ENCODE results near the gene TTC31. TPM values are rescaled to one million over a fixed set of nuclear protein-coding genes. Genes with fewer than 3 reads are reported as not detected.

The TTC31 gene
- total RNA-seq, 1 donor from 2014 or later = 35.1 TPM

GRCh38 chr2:74516650-74517049, 33.8 kb downstream of the TTC31 start:
- intact Hi-C loops (cut with micrococcal nuclease) = no loop called here
- H3K9me3 Mint-ChIP-seq = no peaks in the 10 kb centered on the region
- H3K4me1 Mint-ChIP-seq (ENCODE audit: low read depth) = peaks cover 13% of the 10 kb centered on the region
- H3K27ac Mint-ChIP-seq = no peak overlapping the region
- H3K36me3 Mint-ChIP-seq (ENCODE audit: low read depth) = peaks cover 14% of the 10 kb centered on the region
- peak overlapping the region; percentile 68 for H3K4me3 Mint-ChIP-seq (ENCODE audit: low read depth)
- no peak for DNase-seq (ENCODE audit: low spot score)
- H3K27me3 Mint-ChIP-seq (ENCODE audit: low read depth) = peaks cover 54% of the 10 kb centered on the region

- intact Hi-C loops (cut with micrococcal nuclease) = no loop called here
- H3K27ac Mint-ChIP-seq = no peak overlapping the region
- peaks cover 23% of the 10 kb centered on the region for H3K36me3 Mint-ChIP-seq (ENCODE audit: low read depth)
Observed at GRCh38 chr2:74522516-74522915, 39.6 kb downstream of the TTC31 start.

GRCh38 chr2:74524005-74524404, 41.1 kb downstream of the TTC31 start:
- Mint-ChIP-seq H3K4me1 (ENCODE audit: low read depth) (peaks cover 20% of the 10 kb centered on the region), H3K4me3 (ENCODE audit: low read depth) (no peak overlapping the region), H3K36me3 (ENCODE audit: low read depth) (peaks cover 38% of the 10 kb centered on the region), H3K27ac (no peak overlapping the region), H3K9me3 (no peaks in the 10 kb centered on the region), H3K27me3 (ENCODE audit: low read depth) (peaks cover 17% of the 10 kb centered on the region)
- intact Hi-C loops (cut with micrococcal nuclease) = no loop called here
- no peak for DNase-seq (ENCODE audit: low spot score)

More at GRCh38 chr2:74522516-74522915, 39.6 kb downstream of the TTC31 start:
- DNase-seq (ENCODE audit: low spot score) = no peak
- no peak overlapping the region for H3K4me3 Mint-ChIP-seq (ENCODE audit: low read depth)
- peaks cover 25% of the 10 kb centered on the region for H3K27me3 Mint-ChIP-seq (ENCODE audit: low read depth)
- H3K4me1 Mint-ChIP-seq (ENCODE audit: low read depth) = peaks cover 14% of the 10 kb centered on the region
- no peaks in the 10 kb centered on the region for H3K9me3 Mint-ChIP-seq

GRCh38 chr2:74524955-74525716, 42.3 kb downstream of the TTC31 start:
- no peak for DNase-seq (ENCODE audit: low spot score)
- Mint-ChIP-seq H3K27me3 (ENCODE audit: low read depth) (peaks cover 8% of the 10 kb centered on the region), H3K4me1 (ENCODE audit: low read depth) (peaks cover 20% of the 10 kb centered on the region)

GRCh38 chr2:74525717-74526648, 43.1 kb downstream of the TTC31 start, which contains the start of gene DQX1:
TSS of gene DQX1 (minus strand) at chr2:74526231. CDS start at chr2:74525729, 502 bp downstream.
- peaks cover 25% of the 10 kb centered on the region for H3K4me1 Mint-ChIP-seq (ENCODE audit: low read depth)
- peak within 1 kb of the TSS; percentile 50 for H3K4me3 Mint-ChIP-seq (ENCODE audit: low read depth)
- no peaks in the 10 kb centered on the region for H3K9me3 Mint-ChIP-seq
- H3K27ac Mint-ChIP-seq = peak within 1 kb of the TSS; percentile 46
- peaks cover 44% of the 10 kb centered on the region for H3K36me3 Mint-ChIP-seq (ENCODE audit: low read depth)
- peaks cover 4% of the 10 kb centered on the region for H3K27me3 Mint-ChIP-seq (ENCODE audit: low read depth)
- intact Hi-C loops (cut with micrococcal nuclease) = no loop called here
- DNase-seq (ENCODE audit: low spot score) = no peak

More at GRCh38 chr2:74524955-74525716, 42.3 kb downstream of the TTC31 start:
- Mint-ChIP-seq H3K9me3 (no peaks in the 10 kb centered on the region), H3K36me3 (ENCODE audit: low read depth) (peaks cover 41% of the 10 kb centered on the region), H3K4me3 (ENCODE audit: low read depth) (no peak overlapping the region), H3K27ac (no peak overlapping the region)
- intact Hi-C loops (cut with micrococcal nuclease) = no loop called here

- peak overlapping the region; percentile 50 for H3K4me3 Mint-ChIP-seq (ENCODE audit: low read depth)
- intact Hi-C loops (cut with micrococcal nuclease) = no loop called here
- H3K9me3 Mint-ChIP-seq = no peaks in the 10 kb centered on the region
- DNase-seq (ENCODE audit: low spot score) = no peak
- no peak overlapping the region for H3K27ac Mint-ChIP-seq
- H3K4me1 Mint-ChIP-seq (ENCODE audit: low read depth) = peaks cover 32% of the 10 kb centered on the region
- H3K36me3 Mint-ChIP-seq (ENCODE audit: low read depth) = peaks cover 50% of the 10 kb centered on the region
- peaks cover 4% of the 10 kb centered on the region for H3K27me3 Mint-ChIP-seq (ENCODE audit: low read depth)
Observed at GRCh38 chr2:74526649-74527230, 43.9 kb downstream of the TTC31 start.

- H3K4me1 Mint-ChIP-seq (ENCODE audit: low read depth) = peaks cover 41% of the 10 kb centered on the region
Observed at GRCh38 chr2:74527741-74528140, 44.9 kb downstream of the TTC31 start.

GRCh38 chr2:74528600-74529356, 45.9 kb downstream of the TTC31 start:
- Mint-ChIP-seq H3K27ac (peak overlapping the region; percentile 96), H3K36me3 (ENCODE audit: low read depth) (peaks cover 60% of the 10 kb centered on the region)
- intact Hi-C loops (cut with micrococcal nuclease) = loop anchor here (1.0 to 2.0 kb wide), 7 partner anchors 14 to 74 kb away; partner anchors contain the start of genes DOK1, INO80B, PCGF1 and TLX2

More at GRCh38 chr2:74527741-74528140, 44.9 kb downstream of the TTC31 start:
- intact Hi-C loops (cut with micrococcal nuclease) = loop anchor here (2.0 kb wide), 2 partner anchors 13 to 73 kb away; partner anchors contain the start of genes INO80B and TLX2
- H3K4me3 Mint-ChIP-seq (ENCODE audit: low read depth) = peak overlapping the region; percentile 99
- H3K36me3 Mint-ChIP-seq (ENCODE audit: low read depth) = peaks cover 59% of the 10 kb centered on the region
- H3K9me3 Mint-ChIP-seq = no peaks in the 10 kb centered on the region
- DNase-seq (ENCODE audit: low spot score) = no peak
- no peak overlapping the region for H3K27ac Mint-ChIP-seq
- no peaks in the 10 kb centered on the region for H3K27me3 Mint-ChIP-seq (ENCODE audit: low read depth)

GRCh38 chr2:74529357-74530238, 46.7 kb downstream of the TTC31 start, which contains the start of the genes AUP1 and HTRA2:
TSS of gene AUP1 (minus strand) at chr2:74529706. CDS start at chr2:74529629, 77 bp downstream.
TSS of gene HTRA2 (plus strand) at chr2:74529933. CDS start at chr2:74530007, 74 bp downstream.
- peak; percentile 93 for DNase-seq (ENCODE audit: low spot score)
- Mint-ChIP-seq H3K27me3 (ENCODE audit: low read depth) (no peaks in the 10 kb centered on the region), H3K4me3 (ENCODE audit: low read depth) (peak within 1 kb of the TSS; percentile 99), H3K36me3 (ENCODE audit: low read depth) (peaks cover 60% of the 10 kb centered on the region), H3K4me1 (ENCODE audit: low read depth) (peaks cover 41% of the 10 kb centered on the region), H3K9me3 (no peaks in the 10 kb centered on the region), H3K27ac (peak within 1 kb of the TSS; percentile 96)
- intact Hi-C loops (cut with micrococcal nuclease) = loop anchor here (1.0 to 5.0 kb wide), 9 partner anchors 15 to 75 kb away; partner anchors contain the start of genes DOK1, INO80B, LBX2 and PCGF1

More at GRCh38 chr2:74528600-74529356, 45.9 kb downstream of the TTC31 start:
- no peak for DNase-seq (ENCODE audit: low spot score)
- Mint-ChIP-seq H3K4me1 (ENCODE audit: low read depth) (peaks cover 41% of the 10 kb centered on the region), H3K4me3 (ENCODE audit: low read depth) (peak overlapping the region; percentile 99), H3K27me3 (ENCODE audit: low read depth) (no peaks in the 10 kb centered on the region), H3K9me3 (no peaks in the 10 kb centered on the region)

- intact Hi-C loops (cut with micrococcal nuclease) = loop anchor here (2.0 to 5.0 kb wide), 2 partner anchors 18 to 33 kb away; partner anchors contain the start of gene LBX2
- Mint-ChIP-seq H3K27me3 (ENCODE audit: low read depth) (no peaks in the 10 kb centered on the region), H3K4me1 (ENCODE audit: low read depth) (peaks cover 41% of the 10 kb centered on the region), H3K4me3 (ENCODE audit: low read depth) (peak overlapping the region; percentile 99), H3K36me3 (ENCODE audit: low read depth) (peaks cover 56% of the 10 kb centered on the region), H3K27ac (peak overlapping the region; percentile 96), H3K9me3 (no peaks in the 10 kb centered on the region)
- peak; percentile 33 for DNase-seq (ENCODE audit: low spot score)
Observed at GRCh38 chr2:74530239-74531187, 47.6 kb downstream of the TTC31 start.
